Endothelial cell of umbilical vein (primary cell): ENCODE results near the gene RECK. TPM values are rescaled to one million over a fixed set of nuclear protein-coding genes. Genes with fewer than 3 reads are reported as not detected.
A peak's percentile ranks its signal among the peaks of the same experiment; 100 is the strongest.

Experiments used
- BruUV-seq: library from RNA; stranded (reverse); fragments of 400-500 nt; replicated peaks from 2 replicates; lab custom pipeline; 2021; lab: Mats Ljungman, UMichigan
- CTCF ChIA-PET: fragments of 300-600, 350-600 bp; sonication (Branson Sonifier 250); formaldehyde crosslinking; loops from one replicate; lab custom pipeline; 2021; ENCODE audit warnings: antibody characterized with exemption, inconsistent platforms; lab: Charles Lee
- POLR2A ChIA-PET: fragments of 300-600, 350-600 bp; sonication (Branson Sonifier 250); formaldehyde crosslinking; loops from one replicate; lab custom pipeline; 2021; ENCODE audit warnings: antibody characterized with exemption, inconsistent platforms; lab: Charles Lee
- DNase-seq: peaks from one replicate; pipeline ENCODE4 v3.0.0-alpha.2; 2011; ENCODE audit warnings: low read depth, low spot score
- FAIRE-seq: peaks from 2 replicates; lab custom pipeline; 2011; peaks lifted over from hg19 to GRCh38; lab: Jason Lieb, UNC
- H2AFZ ChIP-seq: 2 replicates; pipeline ENCODE4 v1.6.0; 2012; ENCODE audit warnings: low read depth, low read length, control low read depth, inconsistent platforms
- H3K27ac ChIP-seq: 2 replicates; pipeline ENCODE4 v1.5.1; 2011; ENCODE audit warnings: low read depth, mild to moderate bottlenecking, control low read depth, low read length, moderate library complexity; ENCODE audit not compliant: insufficient read depth
- H3K27me3 ChIP-seq, 2 experiments: 2 replicates each; pipeline versions ENCODE4 v1.6.0 to v1.6.1; 2011; ENCODE audit warnings: low read length in 2 of 2, mixed read lengths in 1 of 2; ENCODE audit not compliant: control insufficient read depth in 2 of 2, insufficient read depth in 2 of 2
- H3K36me3 ChIP-seq, 2 experiments: 2 replicates in 1 of 2; 3 replicates in 1 of 2; pipeline ENCODE4 v1.5.1; 2011; ENCODE audit warnings: low read length in 2 of 2, mild to moderate bottlenecking in 1 of 2, moderate library complexity in 1 of 2; ENCODE audit not compliant: control insufficient read depth in 2 of 2, insufficient read depth in 2 of 2; ENCODE audit errors: extremely low read depth in 1 of 2
- H3K4me1 ChIP-seq: 3 replicates; pipeline ENCODE4 v1.5.1; 2011; ENCODE audit warnings: mild to moderate bottlenecking, low read length; ENCODE audit not compliant: control insufficient read depth, insufficient read depth; ENCODE audit errors: extremely low read depth
- H3K4me2 ChIP-seq: 2 replicates; pipeline ENCODE4 v1.6.1; 2011; ENCODE audit warnings: low read length, control low read depth, mixed read lengths; ENCODE audit not compliant: insufficient read depth
- H3K4me3 ChIP-seq, 3 experiments: fragments of 200-600 bp in 1 of 3; sonication (generic), shearing (Covaris generic) in 1 of 3; replicated peaks in 1 of 3; 2 replicates each; pipeline ENCODE4 v1.5.1; 2011 to 2016; ENCODE audit warnings: control low read depth in 3 of 3, low read length in 3 of 3, mild to moderate bottlenecking in 2 of 3, inconsistent platforms in 1 of 3, low read depth in 1 of 3, moderate library complexity in 1 of 3; ENCODE audit not compliant: insufficient read depth in 1 of 3
- H3K79me2 ChIP-seq: 2 replicates; pipeline ENCODE4 v1.6.0; 2012; ENCODE audit warnings: low read length, inconsistent platforms; ENCODE audit not compliant: control insufficient read depth, insufficient read depth
- H3K9ac ChIP-seq: replicated peaks from 2 replicates; pipeline ENCODE3; 2011; ENCODE audit warnings: low read length, control low read depth; ENCODE audit not compliant: insufficient read depth; ENCODE audit errors: extremely low read depth
- H3K9me1 ChIP-seq: replicated peaks from 3 replicates; pipeline ENCODE4 v1.6.0; 2011; ENCODE audit warnings: mild to moderate bottlenecking, low read length; ENCODE audit not compliant: control insufficient read depth, insufficient read depth; ENCODE audit errors: extremely low read depth
- H3K9me3 ChIP-seq: replicated peaks from 2 replicates; pipeline ENCODE4 v1.5.1; 2012; ENCODE audit warnings: low read length, inconsistent platforms; ENCODE audit not compliant: control insufficient read depth, insufficient read depth
- H4K20me1 ChIP-seq: replicated peaks from 2 replicates; pipeline ENCODE3; 2011; ENCODE audit warnings: mild to moderate bottlenecking, low read length; ENCODE audit not compliant: control insufficient read depth, insufficient read depth; ENCODE audit errors: extremely low read depth
- EZH2 ChIP-seq: IDR thresholded peaks from 2 replicates; pipeline ENCODE4 v1.6.1; 2012; ENCODE audit warnings: borderline replicate concordance, low read depth, mild to moderate bottlenecking, moderate library complexity, low read length, inconsistent platforms; ENCODE audit not compliant: severe bottlenecking
- FOS ChIP-seq: IDR thresholded peaks from 2 replicates; pipeline ENCODE4 v1.6.1; 2011; ENCODE audit warnings: mild to moderate bottlenecking, low read length, moderate library complexity, borderline replicate concordance; ENCODE audit not compliant: insufficient read depth
- GATA2 ChIP-seq: IDR thresholded peaks from 2 replicates; pipeline ENCODE4 v1.7.0; 2011; ENCODE audit warnings: low read depth, mild to moderate bottlenecking, moderate library complexity, mixed read lengths, low read length; ENCODE audit not compliant: insufficient read length, insufficient read depth
- JUN ChIP-seq: IDR thresholded peaks from 2 replicates; pipeline ENCODE4 v1.6.1; 2011; ENCODE audit warnings: borderline replicate concordance, low read depth; ENCODE audit not compliant: insufficient read length, insufficient read depth
- MYC ChIP-seq: IDR thresholded peaks from one replicate; pipeline ENCODE4 v1.6.1; 2011; ENCODE audit warnings: mild to moderate bottlenecking, low read depth, low read length
- POLR2A ChIP-seq: IDR thresholded peaks from 2 replicates; pipeline ENCODE4 v1.6.1; 2012; ENCODE audit warnings: low read depth, mild to moderate bottlenecking, control low read depth, low read length
- POLR2AphosphoS5 ChIP-seq: IDR thresholded peaks from 2 replicates; pipeline ENCODE4 v1.6.1; 2012; ENCODE audit warnings: low read depth, mild to moderate bottlenecking, control low read depth, low read length, moderate library complexity; ENCODE audit not compliant: insufficient read depth
- dilution Hi-C: fragments of 300-500 bp; cut with MboI; formaldehyde crosslinking; loops from one replicate; pipeline ENCODE4 v1.15.0; 2019; ENCODE audit warnings: low sequenced_read_pairs; ENCODE audit not compliant: extremely low pct_ligation_motif_present
- intact Hi-C: fragments of 100-400 bp; cut with micrococcal nuclease; formaldehyde crosslinking; loops from one replicate; pipeline ENCODE4 v1.10.0; 2022
- polyA plus RNA-seq, 4 experiments: library from polyadenylated mRNA; depleted of rRNA in 3 of 4; stranded (reverse) in 3 of 4; unstranded in 1 of 4; fragments of >200 nt; gene quantifications; 2 replicates each; pipeline versions ENCODE4 v1.2.1 to v1.2.3, GENCODE V29; 2011 to 2012; ENCODE audit warnings: missing spikeins in 1 of 4
- total RNA-seq: library from RNA; stranded (reverse); gene quantifications from 2 replicates; pipeline ENCODE4 v1.2.3, GENCODE V29; 2021
- TF ChIP-seq, protein P1 (sequence below), 2 donors: IDR thresholded peaks; 1 replicate in 1 of 2; 2 replicates in 1 of 2; pipeline ENCODE4 v1.5.1; 2011; ENCODE audit warnings: low read length in 2 of 2, mild to moderate bottlenecking in 2 of 2, moderate library complexity in 2 of 2, control low read depth in 1 of 2, inconsistent platforms in 1 of 2, low read depth in 1 of 2; ENCODE audit not compliant: insufficient read depth in 1 of 2; ENCODE audit errors: extremely low read depth in 1 of 2
- TF ChIP-seq, protein P2 (sequence below): IDR thresholded peaks from 2 replicates; pipeline ENCODE4 v1.6.1; 2011; ENCODE audit not compliant: insufficient read depth, insufficient read length

Gene RECK
- total and polyA plus RNA-seq, 2 donors (not counting 3 experiments of a cell fraction or from before 2014, with no cell fraction given) = 12.0 to 14.1 TPM

DNA sequence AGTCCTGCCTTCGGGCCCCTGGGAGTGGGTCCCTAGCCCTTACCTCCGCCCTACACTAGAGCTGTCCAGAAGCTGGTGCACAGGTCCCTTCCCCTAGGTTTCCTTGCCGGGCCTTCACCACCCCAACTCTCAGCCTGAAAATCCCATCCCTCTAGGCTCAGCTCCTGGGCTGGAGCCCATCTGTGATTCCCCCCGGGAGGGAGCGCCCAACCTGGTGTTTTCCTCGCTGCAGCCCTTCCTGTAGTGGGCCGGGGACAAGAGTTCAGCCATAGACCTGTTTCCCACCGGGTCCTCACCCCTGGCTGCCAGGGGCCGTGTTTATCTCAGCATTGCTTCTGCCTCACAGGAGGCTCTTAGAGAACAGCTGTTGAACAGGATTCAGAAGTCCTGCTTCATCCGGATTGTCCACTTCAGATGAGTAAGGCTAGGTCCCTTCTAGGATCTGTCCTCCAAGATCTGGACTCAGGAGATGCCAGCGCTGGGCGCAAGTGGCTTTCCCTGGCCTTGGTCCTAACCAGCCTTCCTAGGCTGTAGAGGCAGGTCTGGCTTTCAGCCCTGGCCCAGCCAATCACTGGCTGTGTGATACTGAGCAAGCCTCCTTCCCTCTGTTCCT is 100.8 kb downstream of the RECK start:
- Histone ChIP-seq H2AFZ (peak overlapping the region; percentile 82), H3K36me3 (no peaks in the 10 kb centered on the region), H3K9me3 (no peaks in the 10 kb centered on the region), H4K20me1 (no peaks in the 10 kb centered on the region), H3K79me2 (no peaks in the 10 kb centered on the region), H3K4me1 (peaks cover 11% of the 10 kb centered on the region), H3K9ac (no peak overlapping the region), H3K4me3 (peak overlapping the region; percentile 40 to 62 (median 61)), H3K27me3 (no peaks in the 10 kb centered on the region), H3K27ac (no peak overlapping the region), H3K9me1 (no peaks in the 10 kb centered on the region), H3K4me2 (peak overlapping the region; percentile 74)
- dilution Hi-C loops = no loop called here
- POLR2A ChIA-PET = no interaction called here
- CTCF ChIA-PET = interaction anchor here (0.8 to 8.0 kb wide), 9 partner anchors 9 to 183 kb away, joined by 3 to 76 read pairs (median 5); partner anchors contain the start of gene CLTA
- BruUV-seq = TSS peak; percentile 42
- FAIRE-seq = no peak
- TF ChIP-seq, protein P1, sequence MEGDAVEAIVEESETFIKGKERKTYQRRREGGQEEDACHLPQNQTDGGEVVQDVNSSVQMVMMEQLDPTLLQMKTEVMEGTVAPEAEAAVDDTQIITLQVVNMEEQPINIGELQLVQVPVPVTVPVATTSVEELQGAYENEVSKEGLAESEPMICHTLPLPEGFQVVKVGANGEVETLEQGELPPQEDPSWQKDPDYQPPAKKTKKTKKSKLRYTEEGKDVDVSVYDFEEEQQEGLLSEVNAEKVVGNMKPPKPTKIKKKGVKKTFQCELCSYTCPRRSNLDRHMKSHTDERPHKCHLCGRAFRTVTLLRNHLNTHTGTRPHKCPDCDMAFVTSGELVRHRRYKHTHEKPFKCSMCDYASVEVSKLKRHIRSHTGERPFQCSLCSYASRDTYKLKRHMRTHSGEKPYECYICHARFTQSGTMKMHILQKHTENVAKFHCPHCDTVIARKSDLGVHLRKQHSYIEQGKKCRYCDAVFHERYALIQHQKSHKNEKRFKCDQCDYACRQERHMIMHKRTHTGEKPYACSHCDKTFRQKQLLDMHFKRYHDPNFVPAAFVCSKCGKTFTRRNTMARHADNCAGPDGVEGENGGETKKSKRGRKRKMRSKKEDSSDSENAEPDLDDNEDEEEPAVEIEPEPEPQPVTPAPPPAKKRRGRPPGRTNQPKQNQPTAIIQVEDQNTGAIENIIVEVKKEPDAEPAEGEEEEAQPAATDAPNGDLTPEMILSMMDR (IDR thresholded peaks at IDR 0.05; ENCODE audit: extremely low read depth in 1 of 2, insufficient read depth in 1 of 2, low read depth in 1 of 2, low read length in 2 of 2) = no peak
- TF ChIP-seq EZH2 = no peak
- no peak for TF ChIP-seq FOS
- no peak for TF ChIP-seq POLR2A
- TF ChIP-seq JUN = no peak
- no peak for TF ChIP-seq GATA2
- no peak for TF ChIP-seq POLR2AphosphoS5
- TF ChIP-seq MYC = no peak
- TF ChIP-seq, protein P2, sequence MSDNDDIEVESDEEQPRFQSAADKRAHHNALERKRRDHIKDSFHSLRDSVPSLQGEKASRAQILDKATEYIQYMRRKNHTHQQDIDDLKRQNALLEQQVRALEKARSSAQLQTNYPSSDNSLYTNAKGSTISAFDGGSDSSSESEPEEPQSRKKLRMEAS = no peak
- DNase-seq = peak; percentile 44
- intact Hi-C loops = loop anchor here (2.0 kb wide), 2 partner anchors 13 to 35 kb away; no protein-coding TSS in a partner anchor
